Suprapubic skin (tissue), 4 donors: ENCODE data around the gene PDGFC.

Experiments
- EP300 ChIP-seq: sonication (generic); formaldehyde crosslinking; IDR thresholded peaks from one replicate; pipeline ENCODE4 v1.6.1; 2017; ENCODE audit warnings: antibody characterized with exemption
- POLR2A ChIP-seq, 2 donors: fragments of 450-650 bp; IDR thresholded peaks; one replicate each; pipeline ENCODE4 v1.6.1; 2017; ENCODE audit warnings: antibody characterized with exemption in 2 of 2, mild to moderate bottlenecking in 2 of 2, moderate library complexity in 2 of 2
- POLR2AphosphoS5 ChIP-seq, 3 donors: sonication (generic); formaldehyde crosslinking; IDR thresholded peaks; one replicate each; pipeline ENCODE4 v1.6.1; 2017; ENCODE audit warnings: antibody characterized with exemption in 3 of 3
- TF ChIP-seq, protein P1 (sequence below), 2 donors: fragments of 200-600 bp in 1 of 2; fragments of 450-650 bp in 1 of 2; sonication (generic) in 1 of 2; IDR thresholded peaks; one replicate each; pipeline ENCODE4 v1.5.1; 2016 to 2019; ENCODE audit warnings: antibody characterized with exemption in 2 of 2, mild to moderate bottlenecking in 1 of 2, moderate library complexity in 1 of 2

DNA sequence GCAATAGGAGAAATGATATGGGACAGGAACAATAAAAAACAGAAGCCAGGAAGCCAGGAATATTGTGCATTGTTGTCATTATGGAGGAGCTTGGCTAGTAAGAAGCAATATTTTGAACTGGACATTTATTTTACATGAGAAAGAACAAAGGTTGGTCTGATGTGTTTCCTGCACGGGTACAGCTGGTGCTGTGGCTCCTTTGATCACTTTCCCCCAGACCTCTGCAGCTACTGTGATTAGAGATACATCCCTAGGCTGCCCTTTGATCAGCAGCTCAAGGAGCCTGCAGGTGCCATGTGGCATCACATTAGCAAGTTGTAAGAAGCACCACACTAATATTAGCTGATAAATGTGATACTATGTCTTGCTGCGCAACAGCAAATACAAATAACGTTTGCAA is 2.5 kb downstream of the PDGFC start:
- TF ChIP-seq EP300 (no peak), POLR2A (IDR thresholded peaks at IDR 0.05) (no peak), POLR2AphosphoS5 (IDR thresholded peaks at IDR 0.05) (no peak)
- TF ChIP-seq, protein P1, sequence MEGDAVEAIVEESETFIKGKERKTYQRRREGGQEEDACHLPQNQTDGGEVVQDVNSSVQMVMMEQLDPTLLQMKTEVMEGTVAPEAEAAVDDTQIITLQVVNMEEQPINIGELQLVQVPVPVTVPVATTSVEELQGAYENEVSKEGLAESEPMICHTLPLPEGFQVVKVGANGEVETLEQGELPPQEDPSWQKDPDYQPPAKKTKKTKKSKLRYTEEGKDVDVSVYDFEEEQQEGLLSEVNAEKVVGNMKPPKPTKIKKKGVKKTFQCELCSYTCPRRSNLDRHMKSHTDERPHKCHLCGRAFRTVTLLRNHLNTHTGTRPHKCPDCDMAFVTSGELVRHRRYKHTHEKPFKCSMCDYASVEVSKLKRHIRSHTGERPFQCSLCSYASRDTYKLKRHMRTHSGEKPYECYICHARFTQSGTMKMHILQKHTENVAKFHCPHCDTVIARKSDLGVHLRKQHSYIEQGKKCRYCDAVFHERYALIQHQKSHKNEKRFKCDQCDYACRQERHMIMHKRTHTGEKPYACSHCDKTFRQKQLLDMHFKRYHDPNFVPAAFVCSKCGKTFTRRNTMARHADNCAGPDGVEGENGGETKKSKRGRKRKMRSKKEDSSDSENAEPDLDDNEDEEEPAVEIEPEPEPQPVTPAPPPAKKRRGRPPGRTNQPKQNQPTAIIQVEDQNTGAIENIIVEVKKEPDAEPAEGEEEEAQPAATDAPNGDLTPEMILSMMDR (IDR thresholded peaks at IDR 0.05), result no peak
